PC-3 (cell line): ENCODE measurements around the gene SERINC4.

Source experiments
- CTCF ChIP-seq: fragments of 300-600 bp; sonication (generic); conservative IDR thresholded peaks from 2 replicates; pipeline ENCODE4 v1.5.1; 2017; ENCODE audit warnings: antibody characterized with exemption, low read depth, mild to moderate bottlenecking, low read length
- EZH2phosphoT487 ChIP-seq: fragments of 300-600 bp; sonication (generic); IDR thresholded peaks from 2 replicates; pipeline ENCODE4 v1.6.1; 2018; ENCODE audit warnings: mild to moderate bottlenecking, antibody characterized with exemption, low read length, borderline replicate concordance

GRCh38 chr15:43845421-43845820 lies 45.4 kb upstream of the SERINC4 start:
- TF ChIP-seq CTCF: no peak
- TF ChIP-seq EZH2phosphoT487: no peak
